ENCODE results near the gene ZFP3. TPM values are rescaled to one million over a fixed set of nuclear protein-coding genes. Genes with fewer than 3 reads are reported as not detected.
"Not testable (repeated sequence)": the region's sequence is repeated elsewhere in the genome, so short reads cannot be mapped to it uniquely, and the experiment has no call there.

Gene ZFP3
- total and polyA plus RNA-seq, 2 of the 4 experiments (the other 2 are of a cell fraction), result 0.54 to 0.75 TPM

GRCh38 chr17:5077275-5077674, 992 bp upstream of the ZFP3 start:
- H4K91ac ChIP-seq (ENCODE audit: insufficient read depth, low read depth, low read length); H3K9ac ChIP-seq (ENCODE audit: low read depth, low read length); H3K9me3 ChIP-seq (ENCODE audit: control insufficient read depth, insufficient read depth, low read length); H4K20me1 ChIP-seq (ENCODE audit: insufficient read depth, low read length); H4K5ac ChIP-seq (ENCODE audit: low read depth, low read length); intact Hi-C loops (cut with micrococcal nuclease); H3K4ac ChIP-seq (ENCODE audit: low read depth, low read length); H3K18ac ChIP-seq (ENCODE audit: low read depth, low read length); H2AK5ac ChIP-seq (ENCODE audit: low read depth, low read length); H3K4me3 ChIP-seq (ENCODE audit: insufficient read depth, low read depth, low read length); H3K9me1 ChIP-seq (ENCODE audit: insufficient read depth, low read length); H2BK5ac ChIP-seq (ENCODE audit: low read depth, low read length, poor library complexity, severe bottlenecking); ATAC-seq (ENCODE audit: low read depth); H3K79me1 ChIP-seq (ENCODE audit: low read depth in 1 of 2, low read length in 2 of 2); POLR2A ChIA-PET (ENCODE audit: unreplicated experiment); DNase-seq; H2AK9ac ChIP-seq (replicated peaks; ENCODE audit: low read depth, low read length, poor library complexity); H3K23ac ChIP-seq (ENCODE audit: low read depth, low read length); H2BK20ac ChIP-seq (ENCODE audit: low read depth, low read length); H2BK15ac ChIP-seq (ENCODE audit: low read depth, low read length); H3K36me3 ChIP-seq (ENCODE audit: control insufficient read depth, insufficient read depth, low read length); BruUV-seq (replicated peaks); CTCF ChIA-PET; H2AFZ ChIP-seq (replicated peaks; ENCODE audit: low read length, poor library complexity); H2BK120ac ChIP-seq (ENCODE audit: low read depth, low read length); H3K27ac ChIP-seq (ENCODE audit: insufficient read depth, low read length); H3K56ac ChIP-seq (ENCODE audit: extremely low read depth, insufficient read depth, low read length); H3K4me2 ChIP-seq (ENCODE audit: low read depth, low read length); in situ Hi-C loops (cut with MboI; ENCODE audit: low sequenced_read_pairs); H3K4me1 ChIP-seq (ENCODE audit: control insufficient read depth, insufficient read depth, low read length); dilution Hi-C loops (cut with HindIII; ENCODE audit: low sequenced_read_pairs, unreplicated experiment); H3K27me3 ChIP-seq (ENCODE audit: control insufficient read depth, insufficient read depth, low read length); H3K14ac ChIP-seq (replicated peaks; ENCODE audit: low read depth, low read length): not testable (repeated sequence)
- H4K8ac ChIP-seq (ENCODE audit: low read depth in 2 of 2, low read length in 2 of 2), result peak overlapping the region; percentile 92 to 95; a peak in 2 of 4 replicates
- WGBS, 2 experiments (ENCODE audit: extremely low coverage in 2 of 2, insufficient read length in 1 of 2), result no CpG with 5 or more reads among the region's 24 CpGs
